Glomerular endothelial cell (primary cell): ENCODE results near the gene NOTUM. TPM values are rescaled to one million over a fixed set of nuclear protein-coding genes. Genes with fewer than 3 reads are reported as not detected.

Experiments used
- DNase-seq: peaks from one replicate; pipeline ENCODE4 v3.0.0-alpha.2; 2011; ENCODE audit warnings: low read depth, low spot score; ENCODE audit errors: extremely low read depth
- total RNA-seq: library from RNA; depleted of rRNA; stranded (reverse); fragments of >200 nt; gene quantifications from 2 replicates; pipeline ENCODE4 v1.2.3, GENCODE V29; 2015

Gene NOTUM
- total RNA-seq, 1 donor from 2014 or later, result not detected

DNA sequence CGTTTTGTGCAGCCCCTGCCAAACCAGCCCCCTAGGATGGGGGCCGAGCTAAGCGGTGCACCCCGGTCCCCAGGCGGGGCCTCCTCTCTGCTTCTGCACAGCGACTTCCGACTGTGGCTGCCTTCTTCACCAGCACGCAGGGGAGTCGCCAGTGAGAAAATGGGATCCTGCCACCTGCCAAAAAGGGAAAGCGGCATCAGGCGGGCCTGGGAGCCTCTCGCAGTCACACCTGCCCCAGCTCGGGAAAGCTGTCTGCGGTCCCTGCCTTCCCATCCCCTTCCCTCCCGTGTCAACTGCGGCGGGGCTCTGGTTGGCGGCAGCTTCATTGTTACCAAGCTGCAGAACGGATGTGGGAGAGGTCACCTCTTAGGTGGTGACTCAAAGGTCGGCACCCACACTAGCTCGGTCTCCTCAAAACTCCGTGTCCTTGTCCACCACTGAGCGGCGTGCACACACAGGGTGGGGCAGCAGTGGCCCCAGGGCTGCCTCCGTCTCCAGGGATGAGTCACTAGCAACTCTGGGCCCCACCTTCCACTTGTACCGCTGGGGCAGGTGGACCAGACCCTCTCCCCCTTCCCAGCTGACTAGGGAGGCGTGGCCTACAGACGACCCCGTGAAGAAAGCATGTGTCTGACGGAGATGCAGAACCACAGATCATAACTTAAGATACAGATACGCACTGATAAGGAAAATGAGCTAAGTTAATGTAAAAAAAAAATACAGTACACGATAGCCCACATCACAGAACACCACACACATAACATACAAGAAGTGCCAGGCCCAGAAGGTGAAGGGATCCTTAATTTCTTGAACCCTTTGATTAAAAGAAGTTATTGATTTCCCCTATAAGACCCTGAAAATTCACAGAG is 48.3 kb downstream of the NOTUM start:
- no peak for DNase-seq

- DNase-seq, result no peak
Observed at GRCh38 chr17:81911969-81912368, 49.0 kb downstream of the NOTUM start.

- DNase-seq, result no peak
Observed at GRCh38 chr17:81911277-81911961, 49.6 kb downstream of the NOTUM start, which contains the start of gene PCYT2. PCYT2 (minus strand) TSS chr17:81911399; CDS start chr17:81911355, 44 bp downstream.

DNA sequence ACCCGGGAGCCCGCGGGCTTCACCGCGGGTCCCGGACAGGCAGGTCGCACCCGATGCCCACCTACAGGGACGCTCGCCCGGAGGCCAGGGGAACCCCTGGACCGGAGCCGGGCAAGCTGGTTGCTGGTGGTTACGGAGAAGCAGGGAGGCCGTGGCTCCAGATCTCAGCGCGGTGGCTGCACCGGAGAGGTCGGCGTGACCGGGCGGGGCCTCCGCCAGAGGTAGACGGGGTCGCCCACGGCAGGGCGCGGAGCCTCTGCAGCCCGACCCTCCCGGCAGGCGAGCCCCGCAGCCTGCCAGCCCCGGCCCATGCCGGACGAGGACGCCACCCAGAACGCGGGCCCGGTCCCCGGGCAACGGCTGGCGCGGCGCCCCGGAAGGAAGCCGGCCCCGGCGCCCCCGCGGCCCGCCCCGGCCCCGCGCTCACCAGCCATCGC is 50.1 kb downstream of the NOTUM start:
- DNase-seq, result no peak

GRCh38 chr17:81909966-81910839 is 50.8 kb downstream of the NOTUM start:
- DNase-seq, result no peak

- no peak for DNase-seq
Observed at GRCh38 chr17:81909231-81909630, 51.8 kb downstream of the NOTUM start.

DNA sequence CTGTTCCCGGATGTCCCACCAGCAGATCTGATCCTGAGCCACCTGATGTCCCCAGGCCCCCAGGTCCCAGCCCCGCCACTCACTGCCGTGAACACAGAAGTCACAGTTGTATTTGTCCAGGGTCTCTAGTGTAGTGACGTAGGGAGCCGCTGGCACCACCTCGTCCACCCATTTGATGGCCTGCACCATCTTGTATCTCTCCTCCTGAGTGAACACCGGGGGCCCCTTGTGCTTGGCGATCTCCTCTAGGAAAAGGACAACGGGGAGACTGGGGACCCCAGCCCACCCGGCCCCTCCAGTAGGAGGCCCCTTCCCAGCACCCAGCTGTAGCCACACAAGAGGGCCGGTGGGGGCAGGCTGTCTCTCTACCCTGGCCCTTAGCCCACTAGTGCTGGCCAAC is 52.2 kb downstream of the NOTUM start:
- no peak for DNase-seq

DNA sequence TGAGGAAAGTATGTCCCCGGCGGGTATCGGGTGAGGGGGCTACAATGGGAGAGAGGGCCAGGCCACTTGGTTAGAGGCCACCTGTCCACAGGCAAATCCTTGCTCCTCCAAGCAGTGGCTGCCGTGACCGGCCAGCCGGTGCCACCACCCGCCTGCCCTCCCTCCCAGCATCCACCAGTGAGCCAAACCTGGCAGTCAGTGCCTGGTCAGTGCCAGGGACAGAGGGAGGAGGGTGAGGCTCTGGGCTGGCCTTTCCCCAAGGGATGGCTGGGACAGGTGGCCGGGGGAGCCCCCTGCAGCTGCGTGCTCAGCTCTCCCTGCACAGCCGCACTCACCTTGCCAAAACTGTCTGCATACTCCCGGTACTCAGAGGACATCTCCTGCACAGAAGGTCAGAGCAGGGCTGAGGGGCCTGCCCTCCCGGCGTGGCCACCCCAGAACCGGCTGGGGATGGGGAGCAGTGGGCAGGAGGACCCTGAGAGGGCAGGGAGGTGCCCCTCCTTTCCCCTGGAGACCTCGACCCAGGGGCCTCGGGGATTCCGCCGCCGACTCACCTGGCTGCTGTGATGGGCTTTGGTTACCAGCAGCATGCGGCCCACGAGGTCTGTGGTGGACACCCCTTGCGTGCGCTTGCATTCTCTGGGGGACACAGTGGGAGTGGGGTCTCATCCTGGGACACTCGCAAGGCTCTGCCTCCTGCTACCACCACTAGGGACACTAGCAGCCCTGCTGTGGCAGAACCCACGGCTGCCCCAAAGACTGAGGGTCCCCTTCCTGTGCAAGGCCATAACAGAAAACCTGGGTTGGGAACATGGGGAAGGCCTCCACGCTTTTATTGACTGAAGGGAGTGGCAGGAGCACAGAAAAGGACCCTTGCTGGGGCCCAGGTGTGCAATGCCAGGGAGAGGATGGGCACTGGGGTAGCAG is 53.5 kb downstream of the NOTUM start:
- no peak for DNase-seq

- DNase-seq, result no peak
Observed at GRCh38 chr17:81906476-81907218, 54.3 kb downstream of the NOTUM start.

DNA sequence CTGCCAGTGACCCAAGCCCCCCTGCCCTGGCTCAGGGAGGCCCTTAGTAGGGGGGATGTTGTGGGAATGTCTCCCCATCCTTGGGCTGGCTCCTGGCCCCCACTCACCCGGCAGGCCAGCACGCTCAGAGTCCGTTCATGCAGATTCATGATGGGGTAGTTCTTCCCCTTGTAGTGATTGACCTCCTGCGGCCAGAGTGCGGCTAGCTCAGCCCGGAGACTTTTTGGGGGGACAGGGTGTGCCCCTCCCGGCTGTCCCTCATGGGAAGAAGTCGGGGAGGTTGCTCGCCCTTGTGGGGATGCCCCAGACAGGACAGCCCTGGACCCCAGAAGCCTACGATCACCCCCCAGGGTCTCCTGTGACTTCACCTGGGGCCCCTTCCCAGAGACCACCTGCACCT is 55.0 kb downstream of the NOTUM start:
- DNase-seq, result no peak

GRCh38 chr17:81905424-81905875 is 55.5 kb downstream of the NOTUM start:
- DNase-seq, result no peak

GRCh38 chr17:81904600-81905423 is 56.2 kb downstream of the NOTUM start:
- no peak for DNase-seq

GRCh38 chr17:81903896-81904599 is 56.9 kb downstream of the NOTUM start:
- DNase-seq, result no peak

- DNase-seq, result no peak
Observed at GRCh38 chr17:81903415-81903831, 57.6 kb downstream of the NOTUM start.

DNA sequence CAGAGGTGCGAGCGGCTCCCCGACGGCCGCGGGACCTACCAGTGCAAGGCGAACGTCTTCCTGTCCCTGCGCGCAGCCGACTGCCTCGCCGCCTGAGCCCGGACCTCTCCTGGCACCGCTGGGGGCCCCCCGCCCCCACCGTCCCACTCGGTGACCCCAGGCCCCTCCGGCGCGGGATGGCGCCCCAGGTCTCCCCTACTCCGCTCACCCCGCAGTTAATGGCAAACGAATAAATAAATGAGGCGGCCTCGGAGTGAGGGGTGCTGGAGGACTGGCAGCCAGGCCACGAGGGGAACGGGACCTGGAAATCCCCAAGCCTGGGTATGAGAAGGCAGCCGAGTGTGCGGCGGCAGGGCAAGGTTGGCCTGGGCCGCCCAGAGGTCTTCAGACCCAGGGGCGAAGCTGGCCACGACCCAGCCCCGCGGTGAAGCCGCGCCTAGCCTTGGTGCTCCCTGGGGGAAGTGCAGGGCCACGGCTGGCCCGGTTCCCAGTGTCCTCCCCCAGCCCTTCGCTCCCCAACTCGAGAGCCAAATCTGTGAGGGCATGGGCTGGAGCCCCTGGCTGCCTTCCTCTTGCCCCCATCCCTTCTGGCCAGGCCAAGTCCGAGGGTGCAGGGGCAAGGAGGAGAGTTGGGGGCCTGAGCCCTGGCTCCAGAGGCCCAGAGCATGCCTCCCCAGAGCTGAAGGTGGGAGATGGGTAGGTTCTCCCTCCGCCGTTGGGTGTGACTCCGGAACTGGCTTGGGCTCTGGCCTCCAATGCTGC is 58.2 kb downstream of the NOTUM start:
- no peak for DNase-seq
